Upper lobe of left lung (tissue), 6 donors: ENCODE data around the gene AAK1. TPM values are rescaled to one million over a fixed set of nuclear protein-coding genes. Genes with fewer than 3 reads are reported as not detected.

Experiments
- ATAC-seq, 2 donors: fragments of 200-7000 bp; cut with Tn5 transposase; one replicate each; pipeline ENCODE4 v1.9.1; 2022; ENCODE audit warnings: mild to moderate bottlenecking in 2 of 2, moderate library complexity in 2 of 2; ENCODE audit not compliant: low FRiP score in 2 of 2
- DNase-seq, 2 donors: peaks; one replicate each; pipeline ENCODE4 v3.0.0-alpha.2; 2019 to 2020
- H3K27ac ChIP-seq, 4 donors: fragments of 200-600 bp; sonication (generic); one replicate each; pipeline ENCODE4 v1.5.1; 2016 to 2019
- H3K27me3 ChIP-seq, 4 donors: fragments of 200-600 bp; sonication (generic); one replicate each; pipeline ENCODE4 v1.5.1; 2017 to 2019
- H3K36me3 ChIP-seq, 4 donors: fragments of 200-600 bp; sonication (generic); one replicate each; pipeline ENCODE4 v1.5.1; 2016 to 2019
- H3K4me1 ChIP-seq, 4 donors: fragments of 200-600 bp; sonication (generic); one replicate each; pipeline ENCODE4 v1.5.1; 2018 to 2019
- H3K4me3 ChIP-seq, 4 donors: fragments of 200-600 bp; sonication (generic); one replicate each; pipeline ENCODE4 v1.5.1; 2017 to 2019; ENCODE audit warnings: mild to moderate bottlenecking in 2 of 4, moderate library complexity in 1 of 4
- H3K9me3 ChIP-seq, 4 donors: fragments of 200-600 bp; sonication (generic); one replicate each; pipeline ENCODE4 v1.5.1; 2018 to 2019
- EP300 ChIP-seq, 4 donors: sonication (generic); formaldehyde crosslinking; IDR thresholded peaks; one replicate each; pipeline ENCODE4 v1.5.1; 2017; ENCODE audit warnings: antibody characterized with exemption in 4 of 4, control low read depth in 2 of 4
- POLR2A ChIP-seq, 4 donors: fragments of 450-650 bp; IDR thresholded peaks; one replicate each; pipeline ENCODE4 v1.5.1; 2016 to 2017; ENCODE audit warnings: antibody characterized with exemption in 4 of 4, mild to moderate bottlenecking in 2 of 4
- POLR2AphosphoS5 ChIP-seq, 2 donors: sonication (generic); formaldehyde crosslinking; IDR thresholded peaks; one replicate each; pipeline ENCODE4 v1.5.1; 2017; ENCODE audit warnings: antibody characterized with exemption in 2 of 2
- WGBS, 2 donors: methylation state at CpG; one replicate each; pipeline ENCODE4 v1.1.5; 2017 to 2018; 5-methylcytosine and 5-hydroxymethylcytosine counted together
- total RNA-seq, 6 donors: library from RNA; depleted of rRNA in 4 of 6; stranded (reverse); fragments of >200 nt in 4 of 6; gene quantifications; one replicate each; pipeline versions ENCODE4 v1.1.0 to v1.2.1, GENCODE V29; 2016 to 2021
- TF ChIP-seq, protein P1 (sequence below), 6 experiments: fragments of 450-650 bp in 4 of 6; fragments of 200-600 bp in 2 of 6; sonication (generic) in 2 of 6; IDR thresholded peaks; one replicate each; pipeline ENCODE4 v1.5.1; 2016 to 2019; ENCODE audit warnings: antibody characterized with exemption in 6 of 6
- donor health status: DM: no; HTN: no; CAD: no; lungs with moderate emphysema.
- donor health status: DM: no; HTN: yes; CAD: no; lungs with severe emphysema.

AAK1 gene
- total RNA-seq, 6 donors from 2014 or later: 45.1 to 105 (median 58.8) TPM

DNA sequence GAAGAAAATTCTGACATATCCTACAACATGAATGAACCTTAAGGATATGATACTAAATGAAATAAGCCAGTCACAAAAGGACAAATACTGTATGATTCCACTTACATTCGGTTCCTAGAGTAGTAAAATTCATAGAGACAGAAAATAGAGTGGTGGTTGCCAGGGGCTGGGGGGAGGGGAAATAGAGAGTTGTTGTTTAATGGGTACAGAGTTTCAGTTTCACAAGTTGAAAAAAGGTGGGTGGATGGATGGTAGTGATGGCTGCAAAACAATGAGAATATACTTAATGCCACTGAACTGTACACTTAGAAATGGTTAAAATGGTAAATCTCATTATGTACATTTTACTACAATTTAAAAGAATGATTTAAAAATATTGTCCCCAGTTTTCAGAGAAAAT is 153.1 kb downstream of the AAK1 start:
- Histone ChIP-seq H3K27ac (peak overlapping the region in 1 of 4 donors; percentile 17), H3K36me3 (peaks cover 0 to 17% (median 2%) of the 10 kb centered on the region in 4 donors), H3K4me1 (peaks cover 0 to 19% (median 6%) of the 10 kb centered on the region in 4 donors), H3K9me3 (no peaks in the 10 kb centered on the region), H3K4me3 (no peak overlapping the region), H3K27me3 (no peaks in the 10 kb centered on the region)
- DNase-seq (no peak), ATAC-seq (no peak)
- WGBS, 2 donors: 88 to 93% methylated on average over 1 of the region's 1 CpG
- TF ChIP-seq, protein P1, sequence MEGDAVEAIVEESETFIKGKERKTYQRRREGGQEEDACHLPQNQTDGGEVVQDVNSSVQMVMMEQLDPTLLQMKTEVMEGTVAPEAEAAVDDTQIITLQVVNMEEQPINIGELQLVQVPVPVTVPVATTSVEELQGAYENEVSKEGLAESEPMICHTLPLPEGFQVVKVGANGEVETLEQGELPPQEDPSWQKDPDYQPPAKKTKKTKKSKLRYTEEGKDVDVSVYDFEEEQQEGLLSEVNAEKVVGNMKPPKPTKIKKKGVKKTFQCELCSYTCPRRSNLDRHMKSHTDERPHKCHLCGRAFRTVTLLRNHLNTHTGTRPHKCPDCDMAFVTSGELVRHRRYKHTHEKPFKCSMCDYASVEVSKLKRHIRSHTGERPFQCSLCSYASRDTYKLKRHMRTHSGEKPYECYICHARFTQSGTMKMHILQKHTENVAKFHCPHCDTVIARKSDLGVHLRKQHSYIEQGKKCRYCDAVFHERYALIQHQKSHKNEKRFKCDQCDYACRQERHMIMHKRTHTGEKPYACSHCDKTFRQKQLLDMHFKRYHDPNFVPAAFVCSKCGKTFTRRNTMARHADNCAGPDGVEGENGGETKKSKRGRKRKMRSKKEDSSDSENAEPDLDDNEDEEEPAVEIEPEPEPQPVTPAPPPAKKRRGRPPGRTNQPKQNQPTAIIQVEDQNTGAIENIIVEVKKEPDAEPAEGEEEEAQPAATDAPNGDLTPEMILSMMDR (IDR thresholded peaks at IDR 0.05): no peak
- no peak for TF ChIP-seq EP300 (IDR thresholded peaks at IDR 0.05)
- TF ChIP-seq POLR2AphosphoS5 (IDR thresholded peaks at IDR 0.05): no peak
- no peak for TF ChIP-seq POLR2A (IDR thresholded peaks at IDR 0.05)

DNA sequence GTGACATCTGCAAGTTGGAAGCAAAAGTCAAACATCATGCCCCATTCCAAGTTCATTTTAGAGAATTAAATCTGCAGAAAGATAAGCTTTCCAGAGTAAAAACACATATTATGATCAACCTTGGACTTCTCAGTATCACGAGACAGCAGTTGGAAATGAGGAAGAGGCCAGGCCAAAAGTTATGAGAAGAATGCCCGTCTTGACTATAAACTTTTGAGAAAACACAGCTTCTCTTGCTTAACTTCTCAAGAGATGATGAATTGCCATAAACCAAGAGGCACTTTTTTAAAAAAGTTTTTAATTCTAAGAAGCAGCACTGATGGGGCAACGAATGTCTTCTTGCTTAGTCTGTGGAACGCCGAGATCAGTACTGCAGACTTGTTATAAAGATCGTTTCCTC is 153.7 kb downstream of the AAK1 start:
- no peaks in the 10 kb centered on the region for H3K9me3 ChIP-seq

DNA sequence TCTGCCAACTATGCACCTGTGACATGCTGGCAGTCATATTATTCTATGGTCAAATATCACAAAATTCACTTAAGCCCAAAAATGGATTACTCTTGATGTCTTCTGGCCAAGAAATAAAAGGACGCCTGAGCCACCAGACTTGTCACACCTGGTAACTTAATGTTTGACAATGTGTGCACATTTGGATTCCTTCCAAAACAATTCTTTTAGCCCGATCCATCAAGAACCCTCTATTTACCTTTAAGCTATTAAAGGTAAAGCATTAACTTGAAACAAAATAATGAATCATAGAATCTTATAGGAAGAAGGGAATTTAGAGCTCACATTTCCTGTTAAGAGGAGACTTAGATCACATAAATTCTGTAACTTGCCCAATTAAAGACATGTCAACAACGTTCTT is 159.8 kb downstream of the AAK1 start:
- Histone ChIP-seq H3K4me3 (no peak overlapping the region), H3K36me3 (peaks cover 0 to 16% (median under 1%) of the 10 kb centered on the region in 4 donors), H3K27me3 (no peaks in the 10 kb centered on the region), H3K4me1 (peaks cover 0 to 10% (median 0%) of the 10 kb centered on the region in 4 donors), H3K9me3 (no peaks in the 10 kb centered on the region), H3K27ac (no peak overlapping the region)
- DNase-seq: no peak
- TF ChIP-seq, protein P1 (IDR thresholded peaks at IDR 0.05): no peak
- no peak for TF ChIP-seq POLR2AphosphoS5 (IDR thresholded peaks at IDR 0.05)
- no peak for TF ChIP-seq EP300 (IDR thresholded peaks at IDR 0.05)
- TF ChIP-seq POLR2A (IDR thresholded peaks at IDR 0.05): no peak
- WGBS, 2 donors: 51 to 55% methylated on average over 3 of the region's 3 CpGs
- no peak for ATAC-seq

More for the DNA sequence above, 153.7 kb downstream of the AAK1 start:
- H3K4me3 ChIP-seq: no peak overlapping the region
- TF ChIP-seq POLR2AphosphoS5 (IDR thresholded peaks at IDR 0.05): no peak
- TF ChIP-seq, protein P1 (IDR thresholded peaks at IDR 0.05): no peak
- TF ChIP-seq EP300 (IDR thresholded peaks at IDR 0.05): no peak
- TF ChIP-seq POLR2A (IDR thresholded peaks at IDR 0.05): no peak
- DNase-seq: no peak
- no peaks in the 10 kb centered on the region for H3K27me3 ChIP-seq
- H3K36me3 ChIP-seq: peaks cover 0 to 17% (median 2%) of the 10 kb centered on the region in 4 donors
- peaks cover 0 to 15% (median 6%) of the 10 kb centered on the region in 4 donors for H3K4me1 ChIP-seq
- H3K27ac ChIP-seq: peak overlapping the region in 1 of 4 donors; percentile 17
- WGBS, 2 donors: 85 to 90% methylated on average over 6 of the region's 6 CpGs
- ATAC-seq: no peak

DNA sequence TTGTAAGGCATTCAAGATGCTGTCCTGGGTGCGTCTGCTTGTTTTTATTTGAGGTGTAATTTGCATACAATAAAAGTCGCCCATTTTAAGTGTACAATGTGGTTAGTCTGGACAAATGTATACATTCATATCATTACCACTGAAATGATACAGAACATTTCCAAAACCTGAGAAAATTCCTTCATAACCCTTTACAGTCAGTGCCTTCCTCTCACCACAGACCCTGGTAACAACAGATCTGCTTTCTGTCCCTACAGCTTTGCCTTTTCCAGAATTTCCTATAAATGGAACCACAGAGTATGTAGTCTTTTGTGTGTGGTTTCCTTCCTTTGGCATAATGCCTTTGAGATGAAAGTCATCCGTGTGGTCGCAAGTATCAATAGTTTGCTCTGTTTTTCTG is 160.5 kb downstream of the AAK1 start:
- no peaks in the 10 kb centered on the region for H3K9me3 ChIP-seq
- H3K4me1 ChIP-seq: peaks cover 0 to 10% (median 0%) of the 10 kb centered on the region in 4 donors
- no peak for DNase-seq
- H3K27me3 ChIP-seq: no peaks in the 10 kb centered on the region
- TF ChIP-seq POLR2AphosphoS5 (IDR thresholded peaks at IDR 0.05): no peak
- TF ChIP-seq POLR2A (IDR thresholded peaks at IDR 0.05): no peak
- TF ChIP-seq, protein P1 (IDR thresholded peaks at IDR 0.05): no peak
- no peak for TF ChIP-seq EP300 (IDR thresholded peaks at IDR 0.05)
- 61 to 64% methylated on average over 4 of the region's 4 CpGs for WGBS, 2 donors
- H3K4me3 ChIP-seq: no peak overlapping the region
- ATAC-seq: no peak
- no peak overlapping the region for H3K27ac ChIP-seq
- H3K36me3 ChIP-seq: peaks cover 0 to 19% (median under 1%) of the 10 kb centered on the region in 4 donors

DNA sequence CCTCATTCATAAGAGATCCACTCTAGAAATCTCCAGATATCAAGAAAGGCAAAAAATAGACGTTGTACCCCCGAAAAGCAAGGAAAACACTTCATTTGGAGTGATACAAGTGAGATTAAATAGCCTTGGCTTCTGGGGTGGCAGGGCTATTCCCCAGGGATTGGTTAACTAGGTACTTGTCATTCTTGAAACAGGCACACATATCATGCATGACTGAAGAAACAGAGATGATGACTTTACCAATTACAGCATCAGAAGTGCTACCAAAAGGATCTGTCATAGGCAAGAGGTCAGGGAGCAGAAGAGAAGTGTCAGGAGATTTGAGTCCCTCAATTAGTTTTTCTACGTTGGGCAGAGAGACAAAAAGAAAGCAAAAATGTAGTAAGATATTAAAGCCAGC is 161.1 kb downstream of the AAK1 start:
- no peak overlapping the region for H3K27ac ChIP-seq
- no peak for TF ChIP-seq POLR2A (IDR thresholded peaks at IDR 0.05)
- TF ChIP-seq EP300 (IDR thresholded peaks at IDR 0.05): no peak
- no peak for TF ChIP-seq POLR2AphosphoS5 (IDR thresholded peaks at IDR 0.05)
- no peak for ATAC-seq
- H3K27me3 ChIP-seq: no peaks in the 10 kb centered on the region
- no peaks in the 10 kb centered on the region for H3K9me3 ChIP-seq
- DNase-seq: no peak
- H3K4me3 ChIP-seq: no peak overlapping the region
- peaks cover 0 to 19% (median under 1%) of the 10 kb centered on the region in 4 donors for H3K36me3 ChIP-seq
- peaks cover 0 to 10% (median 0%) of the 10 kb centered on the region in 4 donors for H3K4me1 ChIP-seq
- WGBS, 2 donors: 72 to 79% methylated on average over 3 of the region's 3 CpGs
